Neural cell (in vitro differentiated cells): Measurements from ENCODE around the gene MYRF. TPM values are rescaled to one million over a fixed set of nuclear protein-coding genes. Genes with fewer than 3 reads are reported as not detected.
A peak's percentile ranks its signal among the peaks of the same experiment; 100 is the strongest.

Source experiments
- H2AFZ ChIP-seq: fragments of 200-600, 300-800 bp; sonication (generic), shearing (Covaris generic); 2 replicates; pipeline ENCODE4 v1.6.0; 2014; ENCODE audit warnings: low read depth, mild to moderate bottlenecking, antibody characterized with exemption, low read length, moderate library complexity
- H3F3A ChIP-seq: fragments of 200-600 bp; shearing (Covaris generic); 2 replicates; pipeline ENCODE4 v1.6.1; 2016; ENCODE audit warnings: mild to moderate bottlenecking, moderate library complexity, mixed read lengths, antibody characterized with exemption, low read length; ENCODE audit not compliant: insufficient read depth, poor library complexity, severe bottlenecking
- H3K27ac ChIP-seq: fragments of 200-600, 300-800 bp; sonication (generic), shearing (Covaris generic); 2 replicates; pipeline ENCODE4 v1.5.1; 2014; ENCODE audit warnings: mild to moderate bottlenecking, low read length, moderate library complexity
- H3K27me3 ChIP-seq: fragments of 300-800, 200-600 bp; sonication (generic), shearing (Covaris generic); 2 replicates; pipeline ENCODE4 v1.6.0; 2014; ENCODE audit warnings: mild to moderate bottlenecking, low read depth, low read length, moderate library complexity; ENCODE audit not compliant: insufficient read depth
- H3K36me3 ChIP-seq: fragments of 300-800, 200-600 bp; sonication (generic), shearing (Covaris generic); 2 replicates; pipeline ENCODE4 v1.5.1; 2014; ENCODE audit warnings: mild to moderate bottlenecking, antibody characterized with exemption, low read length, moderate library complexity; ENCODE audit not compliant: insufficient read depth
- H3K4me2 ChIP-seq: fragments of 300-800, 200-600 bp; sonication (generic), shearing (Covaris generic); 2 replicates; pipeline ENCODE4 v1.6.0; 2014; ENCODE audit warnings: mild to moderate bottlenecking, low read length
- H3K4me3 ChIP-seq: fragments of 300-800, 200-600 bp; sonication (generic), shearing (Covaris generic); 2 replicates; pipeline ENCODE4 v1.5.1; 2014; ENCODE audit warnings: mild to moderate bottlenecking, low read length, moderate library complexity
- H3K79me2 ChIP-seq: fragments of 200-600 bp; shearing (Covaris generic); replicated peaks from 2 replicates; pipeline ENCODE4 v1.6.0; 2014; ENCODE audit warnings: mild to moderate bottlenecking, low read length, moderate library complexity; ENCODE audit not compliant: insufficient read depth
- H3K9ac ChIP-seq: fragments of 300-800, 200-600 bp; sonication (generic), shearing (Covaris generic); 2 replicates; pipeline ENCODE4 v1.6.1; 2016; ENCODE audit warnings: mild to moderate bottlenecking, low read length, mixed read lengths
- H3K9me2 ChIP-seq: fragments of 200-600 bp; shearing (Covaris generic); 2 replicates; pipeline ENCODE4 v1.6.1; 2016; ENCODE audit warnings: mild to moderate bottlenecking, low read length, mixed read lengths; ENCODE audit not compliant: insufficient read depth
- H3K9me3 ChIP-seq: fragments of 200-600, 300-800 bp; sonication (generic), shearing (Covaris generic); 2 replicates; pipeline ENCODE4 v1.6.1; 2016; ENCODE audit warnings: mild to moderate bottlenecking, mixed run types, low read length, moderate library complexity, mixed read lengths
- H4K20me1 ChIP-seq: fragments of 200-600 bp; shearing (Covaris generic); 2 replicates; pipeline ENCODE4 v1.6.1; 2016; ENCODE audit warnings: mild to moderate bottlenecking, mixed run types; ENCODE audit not compliant: insufficient read depth
- EP300 ChIP-seq: fragments of 450-650 bp; conservative IDR thresholded peaks from 2 replicates; pipeline ENCODE4 v1.6.1; 2014; ENCODE audit warnings: antibody characterized with exemption, mild to moderate bottlenecking, moderate library complexity; ENCODE audit not compliant: poor library complexity, severe bottlenecking
- EZH2 ChIP-seq: fragments of 200-600, 300-800 bp; shearing (Covaris generic), sonication (generic); IDR thresholded peaks from 2 replicates; pipeline ENCODE4 v1.6.1; 2014; ENCODE audit warnings: antibody characterized with exemption, low read length, borderline replicate concordance, mild to moderate bottlenecking; ENCODE audit not compliant: insufficient read depth, poor library complexity, severe bottlenecking
- MXI1 ChIP-seq: fragments of 450-650 bp; conservative IDR thresholded peaks from 2 replicates; pipeline ENCODE4 v1.6.1; 2014; ENCODE audit warnings: antibody characterized with exemption, mild to moderate bottlenecking; ENCODE audit not compliant: poor library complexity, severe bottlenecking
- POLR2AphosphoS5 ChIP-seq: IDR thresholded peaks from 2 replicates; pipeline ENCODE4 v1.6.1; 2012
- RAD21 ChIP-seq: fragments of 450-650 bp; conservative IDR thresholded peaks from 2 replicates; pipeline ENCODE4 v1.6.1; 2014; ENCODE audit warnings: antibody characterized with exemption, mild to moderate bottlenecking, moderate library complexity
- REST ChIP-seq: IDR thresholded peaks from 2 replicates; pipeline ENCODE4 v1.6.1; 2012; ENCODE audit warnings: borderline replicate concordance
- SMC3 ChIP-seq: fragments of 450-650 bp; conservative IDR thresholded peaks from 2 replicates; pipeline ENCODE4 v1.6.1; 2014; ENCODE audit warnings: antibody characterized with exemption, mild to moderate bottlenecking, moderate library complexity; ENCODE audit not compliant: poor library complexity
- TAF1 ChIP-seq: IDR thresholded peaks from 2 replicates; pipeline ENCODE4 v1.6.1; 2012; ENCODE audit warnings: low read depth
- polyA plus RNA-seq: library from polyadenylated mRNA; depleted of rRNA; stranded (reverse); fragments of >200 nt; gene quantifications from 2 replicates; pipeline ENCODE4 v1.2.3, GENCODE V29; 2014
- TF ChIP-seq, protein P1 (sequence below): fragments of 450-650 bp; IDR thresholded peaks from 2 replicates; pipeline ENCODE4 v1.5.1; 2014; ENCODE audit warnings: antibody characterized with exemption, mild to moderate bottlenecking, moderate library complexity; ENCODE audit not compliant: poor library complexity, severe bottlenecking

The MYRF gene
- polyA plus RNA-seq, 1 donor from 2014 or later, result 0.16 TPM

- TF ChIP-seq REST, result no peak
- TF ChIP-seq TAF1, result no peak
- TF ChIP-seq EP300, result no peak
- TF ChIP-seq, protein P1, sequence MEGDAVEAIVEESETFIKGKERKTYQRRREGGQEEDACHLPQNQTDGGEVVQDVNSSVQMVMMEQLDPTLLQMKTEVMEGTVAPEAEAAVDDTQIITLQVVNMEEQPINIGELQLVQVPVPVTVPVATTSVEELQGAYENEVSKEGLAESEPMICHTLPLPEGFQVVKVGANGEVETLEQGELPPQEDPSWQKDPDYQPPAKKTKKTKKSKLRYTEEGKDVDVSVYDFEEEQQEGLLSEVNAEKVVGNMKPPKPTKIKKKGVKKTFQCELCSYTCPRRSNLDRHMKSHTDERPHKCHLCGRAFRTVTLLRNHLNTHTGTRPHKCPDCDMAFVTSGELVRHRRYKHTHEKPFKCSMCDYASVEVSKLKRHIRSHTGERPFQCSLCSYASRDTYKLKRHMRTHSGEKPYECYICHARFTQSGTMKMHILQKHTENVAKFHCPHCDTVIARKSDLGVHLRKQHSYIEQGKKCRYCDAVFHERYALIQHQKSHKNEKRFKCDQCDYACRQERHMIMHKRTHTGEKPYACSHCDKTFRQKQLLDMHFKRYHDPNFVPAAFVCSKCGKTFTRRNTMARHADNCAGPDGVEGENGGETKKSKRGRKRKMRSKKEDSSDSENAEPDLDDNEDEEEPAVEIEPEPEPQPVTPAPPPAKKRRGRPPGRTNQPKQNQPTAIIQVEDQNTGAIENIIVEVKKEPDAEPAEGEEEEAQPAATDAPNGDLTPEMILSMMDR, result no peak
- no peak for TF ChIP-seq RAD21
- TF ChIP-seq EZH2, result no peak
- TF ChIP-seq POLR2AphosphoS5, result no peak
- TF ChIP-seq MXI1, result no peak
- no peak for TF ChIP-seq SMC3
- H3F3A ChIP-seq, result no peaks in the 10 kb centered on the region
- H3K27ac ChIP-seq, result peak overlapping the region; percentile 42
- H2AFZ ChIP-seq, result no peak overlapping the region
- H3K9me3 ChIP-seq, result no peaks in the 10 kb centered on the region
- H4K20me1 ChIP-seq, result no peaks in the 10 kb centered on the region
- H3K27me3 ChIP-seq, result no peaks in the 10 kb centered on the region
- no peaks in the 10 kb centered on the region for H3K36me3 ChIP-seq
- H3K9me2 ChIP-seq, result no peaks in the 10 kb centered on the region
- H3K79me2 ChIP-seq, result no peaks in the 10 kb centered on the region
- H3K9ac ChIP-seq, result peak overlapping the region; percentile 70
- H3K4me3 ChIP-seq, result peak overlapping the region; percentile 65
- no peak overlapping the region for H3K4me2 ChIP-seq
Observed at GRCh38 chr11:61717286-61718033, 35.0 kb upstream of the MYRF start.

- Histone ChIP-seq H3F3A (no peaks in the 10 kb centered on the region), H3K79me2 (no peaks in the 10 kb centered on the region), H3K27ac (peak overlapping the region; percentile 42), H3K4me2 (no peak overlapping the region), H3K4me3 (peak overlapping the region; percentile 65), H3K9me3 (no peaks in the 10 kb centered on the region), H3K27me3 (no peaks in the 10 kb centered on the region), H4K20me1 (no peaks in the 10 kb centered on the region), H3K9me2 (no peaks in the 10 kb centered on the region), H3K9ac (peak overlapping the region; percentile 70), H2AFZ (peak overlapping the region; percentile 33), H3K36me3 (no peaks in the 10 kb centered on the region)
- TF ChIP-seq MXI1, result no peak
- TF ChIP-seq EP300, result no peak
- no peak for TF ChIP-seq RAD21
- TF ChIP-seq REST, result no peak
- TF ChIP-seq TAF1, result no peak
- TF ChIP-seq EZH2, result no peak
- TF ChIP-seq, protein P1, result no peak
- no peak for TF ChIP-seq POLR2AphosphoS5
- no peak for TF ChIP-seq SMC3
Observed at GRCh38 chr11:61718046-61718531, 34.3 kb upstream of the MYRF start.
